Activated CD4-positive, alpha-beta T cell treated with anti-CD3 and anti-CD28 coated beads for 4 hours (primary cell): ENCODE measurements around the gene FANCC.

Experiments used
- DNase-seq, 2 donors: peaks; one replicate each; pipeline ENCODE4 v3.0.0-alpha.2; 2020

Gene FANCC

DNA sequence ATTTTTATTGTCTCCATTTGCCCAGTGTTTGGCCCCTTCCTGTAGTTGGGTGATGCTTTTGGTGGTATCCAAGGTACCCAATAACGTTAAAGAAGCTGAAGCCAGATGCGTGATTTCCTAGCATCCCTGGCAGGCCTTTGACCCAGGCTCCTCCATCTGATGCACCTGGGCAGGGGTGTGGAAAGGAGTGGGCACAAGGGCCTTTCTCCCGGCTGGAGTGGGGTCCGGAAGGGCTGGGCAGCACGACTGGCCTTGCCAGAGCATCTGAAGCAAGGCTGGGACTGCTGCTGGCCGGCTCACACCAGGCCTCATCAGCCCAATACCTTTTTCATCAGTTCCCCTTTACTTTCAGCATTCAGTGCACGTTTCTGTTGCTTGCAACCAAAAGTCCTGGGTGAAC is 220.2 kb downstream of the FANCC start:
- no peak for DNase-seq

DNA sequence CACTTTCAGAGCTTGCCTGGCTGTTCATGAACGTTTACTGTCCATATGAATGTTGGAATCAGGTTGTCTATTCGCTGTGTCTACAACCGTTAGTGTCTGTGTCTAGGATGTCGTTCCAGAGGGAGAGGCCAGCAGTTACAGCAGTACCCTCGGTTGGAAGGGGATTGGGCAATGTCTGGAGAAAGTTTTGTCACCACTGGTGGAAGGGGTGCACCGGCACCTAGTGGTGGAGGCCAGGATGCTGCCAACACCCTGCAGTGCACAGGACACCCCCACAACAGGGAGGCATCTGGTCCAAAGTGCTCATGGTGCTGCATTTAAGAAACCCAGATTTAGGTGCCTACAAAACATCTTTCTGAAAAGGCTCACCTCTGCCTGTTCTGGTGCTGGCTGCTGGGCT is 220.7 kb downstream of the FANCC start:
- DNase-seq: no peak

- DNase-seq: no peak
Measured at GRCh38 chr9:95096381-95096780, 221.1 kb downstream of the FANCC start.

- no peak for DNase-seq
Measured at GRCh38 chr9:95095641-95096355, 221.7 kb downstream of the FANCC start.

DNA sequence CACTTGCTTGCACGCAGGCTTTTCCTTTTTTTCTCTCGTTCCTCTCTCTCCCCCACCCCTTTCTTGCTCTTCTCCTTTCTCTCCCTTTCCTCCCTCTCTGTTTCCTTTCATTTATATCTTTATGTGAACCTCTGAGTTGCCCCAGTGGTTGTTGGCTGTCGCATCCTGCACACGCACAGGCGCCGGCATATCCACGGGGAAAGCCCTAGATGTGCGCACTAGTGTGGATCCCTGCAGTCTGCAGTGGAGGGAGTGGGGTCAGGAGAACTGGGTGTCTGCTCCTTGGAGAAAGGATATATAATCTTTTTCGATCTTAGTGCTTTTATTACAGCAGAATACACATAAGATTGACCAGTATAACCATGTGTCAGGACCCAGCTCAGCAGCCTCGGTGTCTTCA is 223.5 kb downstream of the FANCC start:
- no peak for DNase-seq

DNA sequence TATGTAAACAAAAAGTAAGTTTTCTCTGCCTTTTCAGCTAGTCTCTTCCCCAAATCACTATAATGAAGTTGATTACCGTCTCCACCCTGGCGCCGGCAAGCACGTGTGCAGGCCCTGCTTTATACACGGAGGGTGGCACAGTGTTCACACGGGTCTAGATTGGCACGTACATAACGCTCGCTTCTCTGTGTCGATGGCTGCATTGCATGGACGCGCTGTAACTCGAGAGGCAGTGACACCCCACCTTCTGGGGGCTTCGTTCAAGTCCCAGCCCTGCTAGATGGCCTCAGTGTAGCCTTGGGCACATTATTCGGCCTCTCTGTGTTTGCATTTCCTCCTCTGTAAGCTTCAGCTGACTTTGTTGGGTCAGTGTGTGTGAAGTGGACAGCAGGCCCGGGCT is 223.9 kb downstream of the FANCC start:
- no peak for DNase-seq

DNA sequence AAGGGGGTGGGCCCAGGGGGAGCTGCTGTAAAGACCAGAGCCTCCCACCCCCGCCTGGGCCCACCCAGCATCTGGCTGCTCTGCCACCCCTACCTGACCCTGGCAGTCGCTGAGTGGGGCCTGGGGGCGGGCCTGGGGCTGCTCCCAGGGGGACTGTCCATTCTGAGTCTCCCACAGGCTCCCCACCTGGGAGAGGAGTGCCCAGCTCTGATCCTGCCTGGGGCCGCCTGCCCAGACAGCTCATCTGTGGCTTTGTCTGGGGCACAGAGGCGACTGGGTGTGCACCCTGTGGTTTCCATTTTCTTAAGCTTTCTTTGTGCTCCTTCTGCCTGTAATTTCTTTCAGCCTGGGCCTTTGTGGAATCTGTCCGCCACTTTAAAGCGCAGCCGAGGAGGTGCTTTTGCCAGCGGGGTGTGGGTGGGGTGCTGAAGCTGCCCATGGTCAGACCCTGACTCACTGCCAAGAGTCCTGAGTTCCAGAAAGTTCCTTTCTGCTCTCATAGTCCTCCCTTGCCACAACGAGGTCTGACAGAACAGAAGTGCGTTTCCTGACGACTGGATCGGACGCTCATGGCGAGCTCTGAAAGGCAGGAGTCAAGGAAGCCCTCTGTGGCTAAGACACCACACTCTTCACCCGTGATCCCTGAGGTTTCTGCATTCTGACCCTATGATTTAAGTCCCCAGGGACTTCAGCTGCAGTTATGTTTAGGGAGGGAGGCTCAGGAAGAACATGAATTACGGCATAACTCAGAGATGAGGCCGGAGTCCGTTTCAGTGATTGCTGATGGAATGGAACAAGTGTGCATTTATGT is 225.0 kb downstream of the FANCC start:
- no peak for DNase-seq

DNA sequence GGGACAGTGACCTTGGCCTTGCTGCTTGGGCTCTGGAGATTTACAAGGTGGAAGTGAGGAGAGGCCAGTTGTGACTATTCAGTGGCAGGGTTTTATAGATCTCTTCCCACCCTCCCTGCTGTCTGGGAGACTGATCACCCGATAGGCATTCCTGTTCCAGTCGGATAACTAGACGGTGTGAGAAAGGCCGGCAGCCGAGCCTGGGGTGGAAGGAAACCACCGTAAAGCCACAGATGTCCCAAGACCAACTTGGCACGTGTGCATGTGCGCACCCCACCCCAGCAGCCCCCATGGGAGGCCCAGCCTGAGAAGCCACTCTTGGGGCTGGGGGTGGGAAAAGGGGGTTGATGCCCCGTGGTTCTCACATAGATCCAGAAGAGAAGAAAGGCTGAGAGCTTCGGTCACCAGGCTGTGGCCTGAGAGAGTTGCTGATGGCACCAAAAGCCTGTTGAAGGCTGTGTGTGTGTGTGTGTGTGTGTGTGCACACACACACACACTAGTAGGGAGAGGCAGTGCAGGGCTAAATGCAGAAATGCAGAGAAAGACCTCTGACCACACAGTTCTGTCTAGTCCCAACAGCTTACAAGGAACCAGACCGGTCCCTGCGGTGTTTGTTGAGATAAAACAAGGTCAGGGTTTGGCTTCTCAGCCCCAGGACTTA is 225.8 kb downstream of the FANCC start:
- no peak for DNase-seq

GRCh38 chr9:95090871-95091577 is 226.5 kb downstream of the FANCC start:
- DNase-seq: no peak

DNA sequence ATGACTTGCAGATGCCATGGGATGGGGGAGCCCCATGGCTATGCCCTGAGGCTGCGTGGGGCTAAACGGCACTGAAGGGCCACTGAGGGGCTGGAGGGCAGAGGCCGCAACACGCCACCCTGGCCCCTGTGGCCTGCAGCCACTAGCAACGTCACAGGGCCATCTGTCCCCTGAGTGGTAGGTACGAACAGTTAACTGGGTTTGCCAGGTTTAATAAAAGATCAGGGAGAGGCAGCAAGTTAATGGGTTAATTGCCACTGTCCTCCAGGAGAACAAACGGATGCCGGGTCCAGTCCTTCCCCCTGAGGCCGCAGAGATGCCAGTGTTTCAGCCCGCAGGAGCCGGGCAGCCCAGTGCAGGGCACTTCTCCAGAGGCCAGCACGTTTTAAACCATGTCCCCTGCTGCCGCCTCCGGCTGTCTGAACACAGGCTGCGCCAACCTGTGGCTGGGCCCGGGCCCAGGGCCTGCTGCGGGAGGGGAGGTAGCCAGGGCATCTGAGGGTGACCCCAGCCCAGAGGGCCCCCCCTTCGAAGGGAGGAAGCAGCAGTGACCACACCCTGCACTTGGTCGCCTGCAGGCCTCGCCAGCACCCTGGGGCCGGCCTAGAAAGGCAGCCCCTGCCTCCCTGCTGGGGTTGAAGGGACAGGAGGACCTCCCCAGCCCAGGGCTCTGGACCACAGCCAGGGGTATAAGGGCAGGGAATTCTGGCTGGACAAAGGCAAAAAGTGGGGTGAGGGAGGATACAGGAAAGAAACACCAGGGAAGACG is 227.3 kb downstream of the FANCC start:
- DNase-seq: no peak

DNA sequence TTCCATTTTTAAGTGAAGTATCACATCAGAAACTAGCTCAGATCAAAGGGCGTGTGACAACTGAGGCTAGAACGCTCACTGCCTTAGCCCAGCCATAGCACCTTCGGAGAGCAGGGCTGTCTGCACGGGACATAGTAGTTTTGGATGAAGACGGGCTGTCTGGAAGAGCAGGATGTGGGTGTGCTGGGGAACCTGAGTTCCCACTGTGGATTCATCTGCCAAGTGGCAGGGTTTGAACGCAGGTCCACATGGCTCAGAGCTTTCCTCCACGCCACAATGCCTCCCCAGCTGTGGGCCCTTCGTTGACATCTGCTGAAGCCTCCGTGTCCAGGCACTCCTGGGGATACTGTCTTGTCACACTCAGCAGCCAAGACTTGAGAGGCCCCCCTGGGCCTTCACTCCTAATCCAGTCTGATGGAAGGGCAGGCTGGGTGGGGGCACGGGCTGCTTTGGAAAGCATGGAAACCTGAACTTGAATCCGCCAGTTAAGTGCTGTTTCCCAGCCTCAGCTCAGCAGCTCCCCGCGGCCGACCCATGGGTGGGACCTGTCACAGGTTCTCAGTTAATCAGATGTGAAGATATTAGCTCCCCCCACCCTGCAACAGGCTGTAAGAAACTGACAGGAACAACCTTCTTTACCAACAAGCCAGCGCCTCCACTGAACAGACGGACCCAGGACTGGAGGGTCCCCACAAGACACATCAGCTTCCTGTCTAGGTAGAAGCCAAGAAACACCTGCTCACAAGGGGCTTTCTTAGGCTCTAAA is 228.1 kb downstream of the FANCC start:
- no peak for DNase-seq

DNA sequence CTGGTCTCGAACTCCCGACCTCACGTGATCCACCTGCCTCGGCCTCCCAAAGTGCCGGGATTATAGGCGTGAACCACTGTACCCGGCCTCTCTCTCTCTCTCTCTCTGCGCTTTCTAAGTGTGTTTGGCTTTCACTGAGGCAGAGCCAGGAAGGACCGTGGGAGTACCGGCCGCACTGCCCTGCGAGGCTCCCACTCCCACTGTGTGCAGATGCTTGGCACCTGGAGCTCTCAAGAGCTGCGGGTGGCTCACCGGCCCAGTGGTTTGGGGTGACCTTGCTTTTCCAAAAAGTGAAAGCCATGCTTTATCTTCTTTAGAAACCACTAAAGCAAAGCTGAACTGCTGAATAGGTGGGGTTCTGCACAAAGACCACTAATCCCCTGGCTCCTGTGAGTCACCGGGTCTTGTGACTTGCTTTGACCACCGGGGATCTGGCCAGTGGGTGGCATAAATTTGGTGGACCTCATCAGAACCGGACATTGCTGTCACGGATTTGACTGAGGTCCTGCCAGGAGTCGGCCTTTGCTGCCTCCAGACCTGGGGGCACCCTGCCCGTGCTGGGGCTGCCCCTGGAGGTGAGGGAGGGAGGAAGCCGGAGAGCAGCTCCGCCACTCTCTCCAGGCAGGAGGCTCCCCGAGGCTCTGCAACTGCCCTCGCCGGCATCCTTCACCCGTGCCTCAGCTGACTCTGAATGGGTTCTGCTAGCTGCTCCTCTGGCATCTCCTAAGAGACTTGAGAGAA is 228.9 kb downstream of the FANCC start:
- DNase-seq: no peak

DNA sequence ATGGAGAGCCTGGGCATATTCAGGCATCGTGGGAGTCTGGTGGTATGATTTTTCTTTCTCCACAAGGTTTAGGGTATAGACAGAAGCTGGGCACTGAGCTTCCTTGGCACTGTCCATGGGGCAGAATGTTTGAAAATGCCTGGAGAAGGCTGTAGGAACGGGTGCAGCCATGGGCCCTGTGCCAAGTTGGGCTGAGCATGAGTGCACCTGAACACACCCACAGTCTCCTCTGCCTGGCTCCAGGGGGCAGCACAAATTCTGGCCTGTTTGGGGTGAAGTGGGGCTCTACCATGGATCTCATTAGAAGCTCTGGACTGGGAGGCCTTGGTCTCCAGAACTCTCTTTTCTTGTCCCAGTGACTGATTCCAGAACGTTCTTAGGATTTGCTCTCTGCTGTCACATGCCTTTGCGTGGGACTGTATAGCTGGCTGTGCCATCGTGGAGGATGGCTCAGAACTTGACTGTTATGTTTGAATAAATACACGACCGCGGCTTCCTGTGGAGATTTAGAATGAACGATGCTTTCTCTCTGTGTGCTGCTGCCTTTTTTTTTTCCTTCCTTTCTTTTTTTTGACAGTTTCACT is 229.8 kb downstream of the FANCC start:
- no peak for DNase-seq

GRCh38 chr9:95086564-95086955 is 230.9 kb downstream of the FANCC start:
- DNase-seq: no peak

GRCh38 chr9:95085861-95086563 is 231.5 kb downstream of the FANCC start:
- no peak for DNase-seq

DNA sequence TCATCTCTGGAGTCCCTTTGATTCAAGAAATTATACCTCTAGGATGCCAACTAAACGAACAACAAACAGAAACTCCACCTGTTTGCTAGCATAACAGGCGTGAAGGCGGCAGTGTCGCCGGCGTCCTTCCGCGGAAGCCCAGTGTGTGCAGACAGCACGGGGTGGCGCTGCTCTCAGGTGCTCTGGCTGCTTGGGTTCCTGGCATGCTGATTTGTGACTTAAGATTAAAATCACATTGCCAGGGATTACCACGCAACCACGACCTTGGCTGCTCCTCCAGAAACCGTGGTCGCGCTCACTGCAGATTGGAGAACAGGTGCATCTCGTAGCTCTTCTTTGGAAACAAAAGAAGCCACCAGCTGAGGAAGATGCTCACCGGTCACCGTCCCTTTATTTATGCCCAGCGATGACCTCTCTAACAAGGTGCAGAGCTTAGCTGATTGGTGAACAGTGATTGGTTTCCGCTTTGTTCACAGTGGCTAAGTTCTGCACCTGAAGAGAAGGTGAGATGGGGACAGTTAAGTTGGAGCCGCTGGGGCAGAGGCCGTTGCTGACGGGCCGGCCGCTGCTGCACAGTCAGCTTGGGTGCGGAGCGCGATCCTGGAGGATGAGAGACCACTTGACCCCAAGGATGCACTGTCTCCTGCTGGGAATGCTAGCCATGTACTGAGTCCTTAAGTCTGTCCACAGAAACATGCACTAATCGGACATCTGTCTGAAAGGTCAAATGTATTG is 232.3 kb downstream of the FANCC start:
- no peak for DNase-seq

DNA sequence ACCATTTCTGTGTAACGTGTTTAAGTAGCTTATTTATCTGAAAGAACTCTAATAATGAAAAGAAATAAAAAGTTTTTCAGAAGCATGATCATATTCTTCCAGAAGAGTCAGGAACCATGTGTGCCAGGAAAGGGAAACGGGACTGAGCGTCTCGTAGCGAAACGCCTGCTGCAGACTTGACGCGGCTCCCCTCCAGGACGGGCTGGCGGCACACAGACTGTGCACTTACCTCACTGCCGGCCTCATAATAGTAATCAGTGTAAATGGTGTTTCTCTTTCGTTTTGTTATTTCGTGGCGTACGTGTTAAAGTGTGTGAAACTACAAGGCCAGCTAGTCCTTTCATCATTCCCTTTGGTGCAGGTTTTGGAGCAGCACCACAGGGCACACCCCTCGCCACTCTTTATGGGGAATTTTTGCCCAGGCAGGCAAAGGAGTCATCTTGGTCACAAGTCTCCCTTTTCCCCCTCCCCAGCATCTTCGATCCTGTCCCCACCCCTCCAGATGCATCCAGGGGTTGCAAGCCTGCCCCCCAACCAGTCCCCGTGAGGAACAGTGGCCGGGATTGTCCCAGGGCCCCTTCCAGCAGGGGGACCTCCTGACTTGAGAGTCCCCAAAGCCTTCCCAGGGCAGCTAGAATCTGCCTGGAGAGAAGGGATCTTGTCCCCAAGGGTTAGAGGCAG is 233.1 kb downstream of the FANCC start:
- no peak for DNase-seq

DNA sequence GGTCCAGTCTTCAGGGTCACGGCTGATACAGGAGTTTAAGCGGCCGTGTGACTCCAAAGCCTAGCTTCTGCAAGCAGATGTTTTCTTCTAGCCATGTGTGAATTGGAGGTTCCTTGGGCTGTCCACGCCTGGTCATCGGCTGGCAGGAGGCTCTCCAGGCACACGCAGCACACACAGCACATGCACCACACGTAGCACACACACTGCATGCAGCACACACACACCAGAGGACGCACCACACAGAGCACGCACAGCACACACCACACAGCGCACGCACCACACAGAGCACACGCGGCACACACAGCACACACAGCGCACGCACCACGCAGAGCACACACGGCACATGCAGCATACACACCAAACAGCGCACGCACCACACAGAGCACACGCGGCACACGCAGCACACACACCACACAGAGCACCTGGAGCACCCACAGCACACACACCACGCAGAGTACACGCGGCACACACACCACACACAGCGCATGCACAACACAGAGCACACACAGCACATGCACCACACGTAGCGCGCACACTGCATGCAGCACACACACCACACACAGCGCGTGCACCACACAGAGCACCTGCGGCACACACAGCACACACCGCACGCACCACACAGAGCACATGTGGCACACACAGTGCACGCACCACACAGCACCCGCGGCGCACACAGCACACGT is 234.3 kb downstream of the FANCC start:
- DNase-seq: no peak
